ENCODE measurements around the gene SPATA18. TPM values are rescaled to one million over a fixed set of nuclear protein-coding genes. Genes with fewer than 3 reads are reported as not detected.

SPATA18 gene
- total and polyA plus RNA-seq, 2 of the 8 experiments (the other 6 are each of a cell fraction or from before 2014, with no cell fraction given) = 1.4 to 2.4 TPM

GRCh38 chr4:52105276-52105675 is 54.2 kb downstream of the SPATA18 start:
- Histone ChIP-seq H3K4me3 (ENCODE audit: extremely low read depth in 1 of 4, insufficient read depth in 2 of 4, low read depth in 3 of 4, low read length in 4 of 4) (no peak overlapping the region), H3K79me1 (ENCODE audit: low read depth, low read length) (no peaks in the 10 kb centered on the region), H3K9ac (replicated peaks in 1 of 4; ENCODE audit: extremely low read depth in 1 of 4, low read depth in 3 of 4, low read length in 3 of 4) (no peak overlapping the region), H2AK5ac (ENCODE audit: low read depth, low read length) (no peak overlapping the region), H3K79me2 (ENCODE audit: control insufficient read depth in 1 of 2, insufficient read depth in 2 of 2, low read length in 2 of 2) (no peaks in the 10 kb centered on the region), H3K4me2 (ENCODE audit: insufficient read depth in 1 of 2, low read depth in 2 of 2, low read length in 2 of 2) (no peak overlapping the region), H3K27ac (ENCODE audit: low read depth, low read length) (no peak overlapping the region), H3K18ac (ENCODE audit: extremely low read depth, low read length) (no peak overlapping the region), H2BK5ac (ENCODE audit: low read depth, low read length) (no peak overlapping the region), H3K14ac (ENCODE audit: insufficient read length) (no peak overlapping the region), H2BK15ac (ENCODE audit: low read length) (no peak overlapping the region), H4K8ac (ENCODE audit: extremely low read depth, insufficient read depth, low read length) (no peak overlapping the region), H4K5ac (ENCODE audit: insufficient read length, low read depth, low read length) (no peak overlapping the region), H3K27me3 (replicated peaks in 1 of 4; ENCODE audit: control insufficient read depth in 3 of 4, extremely low read depth in 1 of 4, insufficient read depth in 3 of 4, low read length in 3 of 4) (no peaks in the 10 kb centered on the region; a peak in 1 of 7 replicates), H3K36me3 (ENCODE audit: control insufficient read depth in 2 of 4, insufficient read depth in 4 of 4, low read length in 3 of 4) (no peaks in the 10 kb centered on the region), H3K4me1 (replicated peaks in 1 of 4; ENCODE audit: control insufficient read depth in 3 of 4, insufficient read depth in 4 of 4, low read length in 3 of 4) (no peaks in the 10 kb centered on the region), H2BK20ac (ENCODE audit: low read length) (no peak overlapping the region), H3K56ac (replicated peaks; ENCODE audit: insufficient read length, low read depth, low read length) (no peak overlapping the region), H3K23me2 (ENCODE audit: low read depth, low read length) (no peaks in the 10 kb centered on the region), H4K20me1 (replicated peaks in 1 of 2; ENCODE audit: control insufficient read depth in 1 of 2, insufficient read depth in 2 of 2, low read length in 2 of 2) (no peaks in the 10 kb centered on the region), H3K23ac (ENCODE audit: insufficient read length) (no peak overlapping the region), H2BK120ac (replicated peaks; ENCODE audit: low read depth, low read length) (no peak overlapping the region), H3K9me3 (ENCODE audit: insufficient read depth in 2 of 2, low read depth in 1 of 2, low read length in 1 of 2) (no peaks in the 10 kb centered on the region), H2AFZ (ENCODE audit: low read length) (no peak overlapping the region), H2BK12ac (ENCODE audit: low read depth, low read length) (no peak overlapping the region), H4K91ac (replicated peaks; ENCODE audit: insufficient read length, low read length) (no peak overlapping the region), H3K4ac (replicated peaks; ENCODE audit: insufficient read length, low read depth, low read length) (no peak overlapping the region)
- POLR2A ChIA-PET (ENCODE audit: partially characterized antibody) = interaction anchor here (0.6 kb wide), 1 partner anchor 613 kb away, joined by 3 read pairs; no protein-coding TSS in a partner anchor
- WGBS, 2 experiments (ENCODE audit: extremely low coverage in 1 of 2, insufficient coverage in 1 of 2, insufficient read length in 1 of 2, insufficient replicate concordance in 2 of 2, low coverage in 1 of 2, low lambda C conversion rate in 2 of 2, missing lambda C conversion rate in 1 of 2) = 96% methylated on average over 5 of the region's 5 CpGs; no CpG with 5 or more reads in 1 of the 2 experiments
- TF ChIP-seq SP1 (IDR thresholded peaks at IDR 0.05; ENCODE audit: low read depth, low read length) (no peak), SIX5 (IDR thresholded peaks at IDR 0.05; ENCODE audit: low read depth, low read length) (no peak), ZNF274 (IDR thresholded peaks at IDR 0.05; ENCODE audit: borderline replicate concordance, extremely low read depth, low read length) (no peak), HDAC6 (IDR thresholded peaks at IDR 0.05; ENCODE audit: low read depth, low read length) (no peak), SP2 (IDR thresholded peaks at IDR 0.05; ENCODE audit: low read length) (no peak), BCL11A (IDR thresholded peaks at IDR 0.05; ENCODE audit: low read depth in 2 of 2, low read length in 2 of 2) (no peak), RNF2 (IDR thresholded peaks at IDR 0.05; ENCODE audit: borderline replicate concordance, low read depth, low read length, missing control alignments, poor library complexity, severe bottlenecking) (no peak)
- no peak for FAIRE-seq
- CTCF ChIA-PET (ENCODE audit: partially characterized antibody) = interaction anchor here (0.6 to 2.1 kb wide), 5 partner anchors 56 to 440 kb away, joined by 3 to 4 read pairs (median 3); no protein-coding TSS in a partner anchor
- no peak for DNase-seq (ENCODE audit: low read depth in 1 of 2, low spot score in 2 of 2)

All from H1 (cell line).